Measurements from ENCODE around the gene GIMAP5. TPM values are rescaled to one million over a fixed set of nuclear protein-coding genes. Genes with fewer than 3 reads are reported as not detected.
A peak's percentile ranks its signal among the peaks of the same experiment; 100 is the strongest.

Gene GIMAP5
- total and polyA plus RNA-seq, 4 donors, result 24.8 to 60.6 (median 37.6) TPM

DNA sequence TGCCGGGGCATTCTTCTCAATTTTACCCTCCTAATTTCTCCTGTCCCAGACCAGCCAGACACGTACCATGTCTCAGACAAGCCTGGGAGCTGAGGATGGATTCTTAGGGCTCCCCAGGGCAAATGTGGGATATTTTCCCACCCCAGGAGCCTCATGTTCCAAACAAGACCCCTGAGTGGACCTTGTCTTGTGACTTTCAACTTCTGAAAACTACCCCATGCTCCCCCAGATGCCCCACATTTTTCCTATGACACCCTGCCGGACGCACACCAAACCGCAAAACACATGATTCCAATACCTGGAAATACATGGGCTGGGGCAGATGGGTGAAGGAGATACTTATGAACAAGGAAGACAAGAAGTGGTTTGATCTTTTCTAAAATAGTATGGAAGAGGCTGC, 874 bp downstream of the GIMAP5 start:
- H3K4me3 ChIP-seq, result peak overlapping the region; percentile 62
- H3K9me3 ChIP-seq (ENCODE audit: control insufficient read depth in 4 of 4, insufficient read depth in 3 of 4, low read length in 3 of 4), result no peaks in the 10 kb centered on the region
- peaks cover 0 to 12% (median 2%) of the 10 kb centered on the region in 3 donors for H3K27me3 ChIP-seq (ENCODE audit: control insufficient read depth in 3 of 3, insufficient read depth in 3 of 3, low read length in 2 of 3)
- H3K27ac ChIP-seq (ENCODE audit: low read depth in 1 of 2, low read length in 1 of 2), result peak overlapping the region; percentile 39 to 93
- peaks cover 0 to 1% (median 0%) of the 10 kb centered on the region in 5 donors for H3K4me1 ChIP-seq (ENCODE audit: control insufficient read depth in 5 of 5, insufficient read depth in 5 of 5, low read length in 5 of 5)
- DNase-seq (no peak), ATAC-seq (ENCODE audit: insufficient read depth, low FRiP score) (no peak)
- no peak overlapping the region for H3K9ac ChIP-seq (ENCODE audit: insufficient read depth in 1 of 2, low read length in 2 of 2)
- WGBS, 2 donors, result 35 to 46% methylated on average over 5 of the region's 5 CpGs
- peaks cover 0 to 12% (median 0%) of the 10 kb centered on the region in 4 donors for H3K36me3 ChIP-seq (ENCODE audit: control insufficient read depth in 4 of 4, insufficient read depth in 4 of 4, low read length in 4 of 4)
- TF ChIP-seq, protein P1, sequence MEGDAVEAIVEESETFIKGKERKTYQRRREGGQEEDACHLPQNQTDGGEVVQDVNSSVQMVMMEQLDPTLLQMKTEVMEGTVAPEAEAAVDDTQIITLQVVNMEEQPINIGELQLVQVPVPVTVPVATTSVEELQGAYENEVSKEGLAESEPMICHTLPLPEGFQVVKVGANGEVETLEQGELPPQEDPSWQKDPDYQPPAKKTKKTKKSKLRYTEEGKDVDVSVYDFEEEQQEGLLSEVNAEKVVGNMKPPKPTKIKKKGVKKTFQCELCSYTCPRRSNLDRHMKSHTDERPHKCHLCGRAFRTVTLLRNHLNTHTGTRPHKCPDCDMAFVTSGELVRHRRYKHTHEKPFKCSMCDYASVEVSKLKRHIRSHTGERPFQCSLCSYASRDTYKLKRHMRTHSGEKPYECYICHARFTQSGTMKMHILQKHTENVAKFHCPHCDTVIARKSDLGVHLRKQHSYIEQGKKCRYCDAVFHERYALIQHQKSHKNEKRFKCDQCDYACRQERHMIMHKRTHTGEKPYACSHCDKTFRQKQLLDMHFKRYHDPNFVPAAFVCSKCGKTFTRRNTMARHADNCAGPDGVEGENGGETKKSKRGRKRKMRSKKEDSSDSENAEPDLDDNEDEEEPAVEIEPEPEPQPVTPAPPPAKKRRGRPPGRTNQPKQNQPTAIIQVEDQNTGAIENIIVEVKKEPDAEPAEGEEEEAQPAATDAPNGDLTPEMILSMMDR (IDR thresholded peaks at IDR 0.05; ENCODE audit: control extremely low read depth, extremely low read depth), result no peak

- DNase-seq (no peak), ATAC-seq (ENCODE audit: insufficient read depth, low FRiP score) (no peak)
- peaks cover 0 to 4% (median 0%) of the 10 kb centered on the region in 5 donors for H3K4me1 ChIP-seq (ENCODE audit: control insufficient read depth in 5 of 5, insufficient read depth in 5 of 5, low read length in 5 of 5)
- peak overlapping the region; percentile 62 for H3K4me3 ChIP-seq
- H3K27me3 ChIP-seq (ENCODE audit: control insufficient read depth in 3 of 3, insufficient read depth in 3 of 3, low read length in 2 of 3), result peaks cover 0 to 11% (median 2%) of the 10 kb centered on the region in 3 donors
- peaks cover 0 to 13% (median 0%) of the 10 kb centered on the region in 4 donors for H3K36me3 ChIP-seq (ENCODE audit: control insufficient read depth in 4 of 4, insufficient read depth in 4 of 4, low read length in 4 of 4)
- WGBS, 2 donors, result 64 to 70% methylated on average over 5 of the region's 5 CpGs
- H3K9me3 ChIP-seq (ENCODE audit: control insufficient read depth in 4 of 4, insufficient read depth in 3 of 4, low read length in 3 of 4), result no peaks in the 10 kb centered on the region
- H3K27ac ChIP-seq (ENCODE audit: low read depth in 1 of 2, low read length in 1 of 2), result peak overlapping the region; percentile 39 to 93
- TF ChIP-seq, protein P1 (IDR thresholded peaks at IDR 0.05; ENCODE audit: control extremely low read depth, extremely low read depth), result no peak
- H3K9ac ChIP-seq (ENCODE audit: insufficient read depth in 1 of 2, low read length in 2 of 2), result no peak overlapping the region
Observed at GRCh38 chr7:150738591-150739001, 1.4 kb downstream of the GIMAP5 start.

DNA sequence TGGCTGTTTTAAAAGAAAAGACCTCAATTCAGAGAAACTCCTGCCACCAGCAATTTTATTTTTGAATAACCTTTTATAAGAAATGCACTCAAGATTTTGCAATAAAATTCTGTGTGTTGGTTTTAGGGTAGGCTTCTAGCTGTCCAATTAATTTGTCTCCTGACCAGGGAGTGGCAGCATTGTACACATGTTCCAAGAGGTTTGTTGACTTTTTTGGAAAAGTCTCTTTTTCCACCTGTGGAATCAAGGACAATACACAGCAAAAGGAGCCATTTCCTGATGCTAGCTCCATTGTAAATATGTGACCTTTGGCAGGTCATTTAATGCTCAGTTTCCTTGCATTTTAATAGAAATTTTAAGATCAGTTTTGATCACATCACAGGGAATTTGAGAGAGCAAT, 1.8 kb downstream of the GIMAP5 start:
- H3K9me3 ChIP-seq (ENCODE audit: control insufficient read depth in 4 of 4, insufficient read depth in 3 of 4, low read length in 3 of 4), result no peaks in the 10 kb centered on the region
- ATAC-seq (ENCODE audit: insufficient read depth, low FRiP score), result no peak
- H3K27me3 ChIP-seq (ENCODE audit: control insufficient read depth in 3 of 3, insufficient read depth in 3 of 3, low read length in 2 of 3), result peaks cover 0 to 10% (median 2%) of the 10 kb centered on the region in 3 donors
- no peak overlapping the region for H3K4me3 ChIP-seq
- peak overlapping the region in 1 of 2 donors; percentile 39 for H3K27ac ChIP-seq (ENCODE audit: low read depth in 1 of 2, low read length in 1 of 2)
- H3K9ac ChIP-seq (ENCODE audit: insufficient read depth in 1 of 2, low read length in 2 of 2), result no peak overlapping the region
- H3K4me1 ChIP-seq (ENCODE audit: control insufficient read depth in 5 of 5, insufficient read depth in 5 of 5, low read length in 5 of 5), result peaks cover 0 to 8% (median 0%) of the 10 kb centered on the region in 5 donors
- peak in 2 of 3 donors; percentile 19 to 23 for DNase-seq
- peaks cover 0 to 13% (median 0%) of the 10 kb centered on the region in 4 donors for H3K36me3 ChIP-seq (ENCODE audit: control insufficient read depth in 4 of 4, insufficient read depth in 4 of 4, low read length in 4 of 4)
- TF ChIP-seq, protein P1 (IDR thresholded peaks at IDR 0.05; ENCODE audit: control extremely low read depth, extremely low read depth), result no peak

DNA sequence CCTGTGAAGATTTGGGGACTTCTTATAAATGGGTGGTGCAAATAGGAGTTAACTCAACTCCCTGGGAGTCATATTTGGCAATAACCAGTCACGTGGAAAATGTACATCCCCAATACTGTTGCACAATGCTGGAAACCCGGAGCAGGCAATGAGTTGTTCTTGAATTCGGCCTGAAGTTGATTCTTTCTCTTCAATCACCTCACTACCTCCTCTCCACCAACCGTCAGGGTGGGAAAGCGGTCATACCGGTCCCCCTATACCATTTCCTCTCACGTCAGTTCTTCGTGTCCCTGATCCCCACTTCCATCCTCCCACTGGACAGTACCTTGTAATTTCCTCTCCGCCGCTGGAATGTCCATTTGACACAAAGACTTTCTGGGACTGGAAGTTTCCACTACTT, 2.8 kb downstream of the GIMAP5 start:
- no peak for ATAC-seq (ENCODE audit: insufficient read depth, low FRiP score)
- TF ChIP-seq, protein P1 (IDR thresholded peaks at IDR 0.05; ENCODE audit: control extremely low read depth, extremely low read depth), result no peak
- Histone ChIP-seq H3K36me3 (ENCODE audit: control insufficient read depth in 4 of 4, insufficient read depth in 4 of 4, low read length in 4 of 4) (peaks cover 0 to 18% (median 0%) of the 10 kb centered on the region in 4 donors), H3K4me1 (ENCODE audit: control insufficient read depth in 5 of 5, insufficient read depth in 5 of 5, low read length in 5 of 5) (peaks cover 0 to 9% (median 0%) of the 10 kb centered on the region in 5 donors), H3K9ac (ENCODE audit: insufficient read depth in 1 of 2, low read length in 2 of 2) (no peak overlapping the region), H3K9me3 (ENCODE audit: control insufficient read depth in 4 of 4, insufficient read depth in 3 of 4, low read length in 3 of 4) (no peaks in the 10 kb centered on the region), H3K4me3 (peak overlapping the region; percentile 49), H3K27ac (ENCODE audit: low read depth in 1 of 2, low read length in 1 of 2) (peak overlapping the region in 1 of 2 donors; percentile 49), H3K27me3 (ENCODE audit: control insufficient read depth in 3 of 3, insufficient read depth in 3 of 3, low read length in 2 of 3) (peaks cover 0 to 10% (median 0%) of the 10 kb centered on the region in 3 donors)
- DNase-seq, result no peak
- WGBS, 2 donors, result 52 to 53% methylated on average over 10 of the region's 10 CpGs
